BLaER1 treated with 17β-estradiol and CSF1 and Interleukin-3, amounts not matched to agents 10 nM and 100 nM (cell line): ENCODE results near the gene NDE1.

Experiments
- H3K27ac ChIP-seq, 11 experiments: shearing (Covaris generic); formaldehyde crosslinking; 2 replicates each; pipeline ENCODE4 v1.8.1; 2022
- H3K27me3 ChIP-seq, 11 experiments: shearing (Covaris generic); formaldehyde crosslinking; 2 replicates each; pipeline ENCODE4 v1.8.1; 2022
- H3K36me3 ChIP-seq, 11 experiments: shearing (Covaris generic); formaldehyde crosslinking; 2 replicates each; pipeline ENCODE4 v1.8.1; 2022
- H3K4me1 ChIP-seq, 10 experiments: shearing (Covaris generic); formaldehyde crosslinking; 2 replicates each; pipeline ENCODE4 v1.8.1; 2022
- H3K4me2 ChIP-seq, 11 experiments: shearing (Covaris generic); formaldehyde crosslinking; 2 replicates each; pipeline ENCODE4 v1.8.1; 2022
- H3K4me3 ChIP-seq, 10 experiments: shearing (Covaris generic); formaldehyde crosslinking; 2 replicates each; pipeline ENCODE4 v1.8.1; 2022
- H3K9ac ChIP-seq, 11 experiments: shearing (Covaris generic); formaldehyde crosslinking; 2 replicates each; pipeline ENCODE4 v1.8.1; 2022
- H3K9me3 ChIP-seq, 11 experiments: shearing (Covaris generic); formaldehyde crosslinking; replicated peaks in 1 of 11; 2 replicates each; pipeline ENCODE4 v1.8.1; 2022
- H4K20me1 ChIP-seq, 11 experiments: shearing (Covaris generic); formaldehyde crosslinking; 2 replicates each; pipeline ENCODE4 v1.8.1; 2022
- Cebpa-rat ChIP-seq, 11 experiments: shearing (Covaris generic); IDR thresholded peaks; 2 replicates each; pipeline ENCODE4 v1.8.1; 2022

NDE1 gene

DNA sequence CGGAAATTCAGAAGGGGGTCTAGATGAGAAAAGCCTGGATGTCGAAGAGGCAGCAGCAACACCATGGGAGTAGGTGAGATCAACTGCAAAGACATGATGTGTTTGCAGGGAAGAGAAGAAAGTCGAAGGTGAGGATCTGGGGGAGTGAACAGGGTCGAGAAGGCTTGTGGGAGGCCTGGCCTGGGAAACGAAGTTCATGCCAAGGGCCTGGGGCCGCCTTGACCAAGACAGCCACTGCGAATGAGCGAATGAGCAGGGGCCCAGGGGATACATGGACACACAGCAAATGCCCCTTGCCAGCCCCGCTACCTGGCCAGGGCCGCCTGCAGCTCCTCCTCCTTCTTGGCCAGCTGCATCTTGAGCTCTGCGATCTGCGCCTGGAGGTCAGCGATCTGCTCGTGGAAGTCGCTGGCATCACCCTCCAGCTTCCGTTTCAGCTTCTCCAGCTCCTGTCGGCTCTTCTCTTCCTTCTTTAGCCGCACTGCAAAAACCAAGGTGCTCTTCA is 87.1 kb downstream of the NDE1 start:
- Histone ChIP-seq H3K9ac (peak overlapping the region in 1 of 11 experiments; percentile 10; a peak in 1 of 22 replicates), H3K9me3 (peaks cover 7 to 14% (median 9%) of the 10 kb centered on the region in 11 experiments; a peak in 20 of 22 replicates), H3K27me3 (no peaks in the 10 kb centered on the region), H3K4me1 (peaks cover 21 to 51% (median 43%) of the 10 kb centered on the region in 10 experiments), H3K4me2 (peak overlapping the region; percentile 10 to 83 (median 71); a peak in 20 of 22 replicates), H3K4me3 (no peak overlapping the region), H4K20me1 (peaks cover 0 to 31% (median 0%) of the 10 kb centered on the region in 11 experiments; a peak in 5 of 22 replicates), H3K36me3 (peaks cover 0 to 82% (median 48%) of the 10 kb centered on the region in 11 experiments; a peak in 18 of 22 replicates), H3K27ac (peak overlapping the region in 4 of 11 experiments; percentile 1 to 26 (median 10); a peak in 4 of 22 replicates)
- no peak for TF ChIP-seq Cebpa-rat (IDR thresholded peaks at IDR 0.05)

DNA sequence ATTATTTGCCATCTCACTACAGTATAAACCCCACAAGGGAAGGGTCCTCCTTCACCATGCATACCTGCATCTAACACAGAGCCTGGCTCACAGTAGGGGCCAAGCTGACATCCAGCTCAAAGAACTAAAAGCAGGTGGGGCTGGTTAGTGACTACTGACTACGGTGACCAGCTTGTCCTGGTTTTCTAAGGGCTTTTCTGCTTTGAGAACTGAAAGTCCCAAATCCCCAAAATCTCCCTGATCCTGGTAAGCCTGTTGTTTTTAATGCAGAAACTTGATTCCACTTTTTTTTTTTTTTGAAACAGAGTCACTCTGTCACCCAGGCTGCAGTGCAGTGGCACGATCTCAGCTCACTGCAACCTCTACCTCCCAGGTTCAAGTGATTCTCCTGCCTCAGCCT is 89.4 kb downstream of the NDE1 start:
- H3K27me3 ChIP-seq, result no peaks in the 10 kb centered on the region
- H3K9ac ChIP-seq, result peak overlapping the region in 2 of 11 experiments; percentile 6 to 14; a peak in 1 of 22 replicates
- H3K4me3 ChIP-seq, result no peak overlapping the region
- H4K20me1 ChIP-seq, result peaks cover 0 to 25% (median 0%) of the 10 kb centered on the region in 11 experiments; a peak in 5 of 22 replicates
- H3K36me3 ChIP-seq, result peaks cover 0 to 72% (median 36%) of the 10 kb centered on the region in 11 experiments; a peak in 16 of 22 replicates
- TF ChIP-seq Cebpa-rat (IDR thresholded peaks at IDR 0.05), result no peak
- H3K27ac ChIP-seq, result peak overlapping the region in 1 of 11 experiments; percentile 10; a peak in 1 of 22 replicates
- H3K4me1 ChIP-seq, result peaks cover 22 to 62% (median 53%) of the 10 kb centered on the region in 10 experiments
- peaks cover 7 to 14% (median 9%) of the 10 kb centered on the region in 11 experiments; a peak in 20 of 22 replicates for H3K9me3 ChIP-seq
- H3K4me2 ChIP-seq, result peak overlapping the region in 7 of 11 experiments; percentile 14 to 64 (median 40); a peak in 13 of 22 replicates

DNA sequence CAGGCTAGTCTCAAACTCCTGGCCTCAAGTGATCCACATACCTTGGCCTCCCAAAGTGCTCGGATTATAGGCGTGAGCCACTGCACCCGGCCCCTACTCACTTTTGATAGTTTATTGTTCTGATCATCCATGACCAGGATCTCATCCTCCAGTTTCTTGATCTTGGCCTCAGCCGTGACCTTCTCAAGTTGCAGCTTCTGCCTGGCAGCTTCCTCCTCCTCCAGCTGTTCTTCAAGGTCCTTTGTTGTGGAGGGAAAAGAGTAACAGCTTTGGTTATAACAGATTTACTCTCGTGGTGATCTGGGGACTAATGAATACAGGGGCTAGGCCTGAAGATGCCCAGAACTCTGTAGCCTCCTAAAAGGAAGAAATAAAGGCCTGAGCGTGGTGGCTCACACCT is 89.9 kb downstream of the NDE1 start:
- Histone ChIP-seq H3K27ac (peak overlapping the region in 2 of 11 experiments; percentile 10 to 32; a peak in 1 of 22 replicates), H3K27me3 (no peaks in the 10 kb centered on the region), H4K20me1 (peaks cover 0 to 25% (median 0%) of the 10 kb centered on the region in 11 experiments; a peak in 5 of 22 replicates), H3K36me3 (peaks cover 0 to 67% (median 32%) of the 10 kb centered on the region in 11 experiments; a peak in 16 of 22 replicates), H3K4me2 (peak overlapping the region in 7 of 11 experiments; percentile 14 to 64 (median 40); a peak in 14 of 22 replicates), H3K9ac (peak overlapping the region in 3 of 11 experiments; percentile 5 to 14 (median 6); a peak in 2 of 22 replicates), H3K9me3 (peaks cover 7 to 14% (median 9%) of the 10 kb centered on the region in 11 experiments; a peak in 20 of 22 replicates), H3K4me3 (no peak overlapping the region), H3K4me1 (peaks cover 27 to 67% (median 58%) of the 10 kb centered on the region in 10 experiments)
- TF ChIP-seq Cebpa-rat (IDR thresholded peaks at IDR 0.05), result no peak

DNA sequence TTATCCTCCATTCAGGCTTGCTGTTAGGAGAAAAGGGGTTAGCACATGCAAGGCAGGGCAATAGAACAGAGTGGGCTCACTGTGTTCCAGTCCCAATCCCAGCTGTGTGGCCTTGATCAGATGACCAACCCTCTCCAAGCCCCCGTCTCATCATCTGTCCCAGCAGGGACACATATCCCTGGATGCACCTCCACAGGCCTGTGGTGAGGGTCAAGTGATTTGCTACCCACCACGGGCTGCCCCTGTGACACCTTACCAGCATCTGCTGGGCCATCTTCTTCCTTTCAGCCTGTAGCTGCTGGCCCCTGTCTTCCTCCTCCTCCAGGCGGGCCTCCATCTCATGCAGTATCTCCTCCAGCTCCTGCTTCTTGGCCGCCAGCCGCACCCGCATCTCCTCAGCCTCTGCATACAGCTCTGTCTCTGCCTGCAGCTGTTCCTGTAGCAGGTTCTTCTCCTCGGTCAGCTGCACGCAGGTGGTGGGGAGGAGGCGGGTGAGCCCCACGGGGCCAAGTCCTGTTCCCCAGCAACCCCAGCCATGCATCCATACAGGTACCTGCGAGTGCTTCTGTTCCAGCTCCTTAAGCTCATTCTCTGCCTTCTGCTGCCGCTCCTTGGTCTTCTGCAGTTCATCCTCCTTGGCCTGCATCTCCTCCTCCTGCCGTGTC is 91.3 kb downstream of the NDE1 start:
- Histone ChIP-seq H3K27me3 (no peaks in the 10 kb centered on the region), H3K4me3 (no peak overlapping the region), H4K20me1 (peaks cover 0 to 19% (median 0%) of the 10 kb centered on the region in 11 experiments; a peak in 4 of 22 replicates), H3K36me3 (peaks cover 0 to 61% (median 18%) of the 10 kb centered on the region in 11 experiments; a peak in 14 of 22 replicates), H3K4me2 (peak overlapping the region in 5 of 11 experiments; percentile 1 to 36 (median 30); a peak in 5 of 22 replicates), H3K9ac (no peak overlapping the region), H3K27ac (no peak overlapping the region), H3K4me1 (peaks cover 27 to 75% (median 57%) of the 10 kb centered on the region in 10 experiments), H3K9me3 (peaks cover 7 to 14% (median 9%) of the 10 kb centered on the region in 11 experiments; a peak in 20 of 22 replicates)
- TF ChIP-seq Cebpa-rat (IDR thresholded peaks at IDR 0.05), result no peak

DNA sequence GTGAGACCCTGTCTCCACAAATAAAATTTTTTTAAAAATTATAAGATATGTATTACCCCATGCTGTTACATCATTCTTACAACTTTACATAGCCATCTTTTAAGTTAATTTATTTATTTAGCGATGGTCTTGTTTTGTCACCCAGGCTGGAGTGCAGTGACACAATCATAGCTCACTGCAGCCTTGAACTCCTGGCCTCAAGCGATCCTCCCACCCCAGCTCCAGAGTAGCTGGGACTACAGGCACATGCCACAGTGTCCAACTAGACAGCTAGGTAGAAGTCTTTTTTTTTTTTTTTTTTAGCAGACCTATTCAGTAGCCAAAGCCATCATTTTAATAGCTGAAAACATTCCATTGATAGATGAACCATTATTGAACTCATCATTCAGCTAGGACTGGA is 92.7 kb downstream of the NDE1 start:
- H3K36me3 ChIP-seq, result peaks cover 0 to 51% (median 12%) of the 10 kb centered on the region in 11 experiments; a peak in 10 of 22 replicates
- peaks cover 0 to 7% (median 0%) of the 10 kb centered on the region in 11 experiments; a peak in 2 of 22 replicates for H4K20me1 ChIP-seq
- 0 out of 22 replicates have a peak overlapping the region, but pooled peaks of 1 of the 11 experiments have one; percentile 23 for H3K4me2 ChIP-seq
- no peaks in the 10 kb centered on the region for H3K27me3 ChIP-seq
- no peak overlapping the region for H3K27ac ChIP-seq
- peaks cover 16 to 73% (median 50%) of the 10 kb centered on the region in 10 experiments for H3K4me1 ChIP-seq
- no peak overlapping the region for H3K9ac ChIP-seq
- H3K9me3 ChIP-seq, result peaks cover 7 to 14% (median 9%) of the 10 kb centered on the region in 11 experiments; a peak in 20 of 22 replicates
- no peak overlapping the region for H3K4me3 ChIP-seq
- TF ChIP-seq Cebpa-rat (IDR thresholded peaks at IDR 0.05), result no peak

DNA sequence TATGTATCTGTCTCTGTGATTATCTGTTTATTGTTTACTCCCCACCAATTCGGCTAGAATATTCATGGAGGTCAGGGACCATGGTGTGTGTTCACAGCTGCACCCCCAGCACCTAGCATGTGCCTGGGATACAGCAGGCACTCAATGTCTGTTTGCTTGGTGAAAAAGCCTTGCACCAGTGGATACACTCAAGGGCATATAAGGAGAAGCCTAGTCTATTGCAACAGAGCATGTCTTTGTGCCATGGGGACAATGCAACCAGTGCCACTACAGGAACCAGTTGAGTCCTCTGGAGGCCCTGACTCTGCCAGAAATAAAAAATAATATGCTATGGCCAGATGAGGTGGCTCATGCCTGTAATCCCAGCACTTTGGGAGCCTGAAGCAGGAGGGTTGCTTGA is 93.6 kb downstream of the NDE1 start:
- Histone ChIP-seq H3K36me3 (peaks cover 0 to 52% (median 12%) of the 10 kb centered on the region in 11 experiments; a peak in 10 of 22 replicates), H3K4me2 (peak overlapping the region in 1 of 11 experiments; percentile 75; a peak in 1 of 22 replicates), H3K27me3 (no peaks in the 10 kb centered on the region), H3K4me1 (peaks cover 10 to 67% (median 44%) of the 10 kb centered on the region in 10 experiments), H3K9ac (no peak overlapping the region), H3K9me3 (peaks cover 7 to 14% (median 9%) of the 10 kb centered on the region in 11 experiments; a peak in 20 of 22 replicates), H4K20me1 (peaks cover 0 to 4% (median 0%) of the 10 kb centered on the region in 11 experiments; a peak in 1 of 22 replicates), H3K4me3 (no peak overlapping the region), H3K27ac (no peak overlapping the region)
- TF ChIP-seq Cebpa-rat (IDR thresholded peaks at IDR 0.05), result no peak

DNA sequence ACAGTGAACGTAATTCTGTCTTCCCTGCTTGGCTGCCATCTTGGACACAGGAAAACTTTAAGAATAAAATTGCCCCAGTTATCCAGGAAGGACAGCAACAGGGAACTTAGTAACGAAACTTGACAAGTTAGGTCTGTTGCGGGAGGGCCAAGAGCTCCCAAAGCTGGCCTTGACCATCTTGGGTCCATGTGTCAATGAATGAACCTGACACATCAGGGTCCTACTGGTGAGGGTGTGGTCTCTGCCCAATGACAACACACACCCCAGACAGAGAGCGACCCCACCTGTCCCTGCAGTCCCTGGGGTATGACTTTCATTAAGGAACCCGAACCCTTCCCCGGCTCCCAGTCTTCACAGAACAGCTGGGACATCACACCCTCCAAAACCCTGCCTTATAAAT is 96.3 kb downstream of the NDE1 start:
- no peak overlapping the region for H3K27ac ChIP-seq
- H3K4me2 ChIP-seq, result peak overlapping the region in 5 of 11 experiments; percentile 15 to 23 (median 18); a peak in 3 of 22 replicates
- no peaks in the 10 kb centered on the region for H3K27me3 ChIP-seq
- peaks cover 0 to 37% (median 6%) of the 10 kb centered on the region in 11 experiments; a peak in 8 of 22 replicates for H3K36me3 ChIP-seq
- H3K9ac ChIP-seq, result no peak overlapping the region
- H4K20me1 ChIP-seq, result peaks cover 0 to 4% (median 0%) of the 10 kb centered on the region in 11 experiments; a peak in 1 of 22 replicates
- TF ChIP-seq Cebpa-rat (IDR thresholded peaks at IDR 0.05), result no peak
- H3K9me3 ChIP-seq, result peaks cover 0 to 2% (median 0%) of the 10 kb centered on the region in 11 experiments; a peak in 4 of 22 replicates
- H3K4me3 ChIP-seq, result no peak overlapping the region
- H3K4me1 ChIP-seq, result peaks cover 8 to 46% (median 29%) of the 10 kb centered on the region in 10 experiments

DNA sequence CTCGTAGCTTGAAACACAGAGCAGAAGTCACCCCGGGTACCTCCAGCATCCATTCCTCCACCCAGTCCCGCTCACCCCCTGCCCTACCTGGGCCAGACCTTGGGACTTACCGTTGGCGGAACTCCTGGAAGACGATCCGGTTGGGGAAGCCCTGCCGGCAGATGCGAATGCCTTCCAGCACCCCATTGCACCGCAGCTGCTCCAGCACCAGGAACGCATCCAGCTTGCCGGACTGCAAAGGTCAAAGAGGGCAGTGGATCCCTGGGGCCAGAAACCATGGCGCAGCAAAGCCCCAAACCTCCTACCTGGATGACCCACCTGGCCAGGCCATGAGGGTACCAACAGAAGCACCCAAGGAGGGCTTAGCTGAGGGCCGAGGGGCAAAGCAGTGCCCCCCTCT is 97.9 kb downstream of the NDE1 start:
- Histone ChIP-seq H3K27ac (no peak overlapping the region), H4K20me1 (peaks cover 0 to 4% (median 0%) of the 10 kb centered on the region in 11 experiments; a peak in 1 of 22 replicates), H3K4me3 (no peak overlapping the region), H3K4me1 (peaks cover 8 to 34% (median 23%) of the 10 kb centered on the region in 10 experiments), H3K9me3 (no peaks in the 10 kb centered on the region), H3K27me3 (no peaks in the 10 kb centered on the region), H3K4me2 (no peak overlapping the region), H3K36me3 (peaks cover 0 to 33% (median 6%) of the 10 kb centered on the region in 11 experiments; a peak in 8 of 22 replicates), H3K9ac (no peak overlapping the region)
- no peak for TF ChIP-seq Cebpa-rat (IDR thresholded peaks at IDR 0.05)
